Common myeloid progenitor, CD34-positive (primary cell): ENCODE results near the gene RHBG.
"Not testable (repeated sequence)": the region's sequence is repeated elsewhere in the genome, so short reads cannot be mapped to it uniquely, and the experiment has no call there.

Experiments used
- CTCF ChIA-PET: fragments of 350-600 bp; sonication (Branson Sonifier 250); formaldehyde crosslinking; loops from one replicate; lab custom pipeline; 2021; ENCODE audit warnings: antibody characterized with exemption; lab: Charles Lee
- POLR2A ChIA-PET: fragments of 350-600 bp; sonication (Branson Sonifier 250); formaldehyde crosslinking; loops from one replicate; lab custom pipeline; 2021; ENCODE audit warnings: antibody characterized with exemption; lab: Charles Lee
- DNase-seq, 3 donors: peaks; one replicate each; pipeline versions ENCODE4 v3.0.0 to v3.0.0-alpha.2; 2013
- H3K27ac ChIP-seq, 2 experiments: 1 replicate in 1 of 2; 2 replicates in 1 of 2; pipeline ENCODE4 v1.7.0; 2013; ENCODE audit warnings: inconsistent platforms in 2 of 2, low read length in 2 of 2, mild to moderate bottlenecking in 2 of 2, low read depth in 1 of 2, moderate library complexity in 1 of 2; ENCODE audit not compliant: severe bottlenecking in 2 of 2, insufficient read depth in 1 of 2, poor library complexity in 1 of 2
- H3K27me3 ChIP-seq, 5 experiments: replicated peaks in 2 of 5; 1 replicate in 3 of 5; 2 replicates in 2 of 5; pipeline versions ENCODE4 v1.6.1 to v1.7.0; 2013; ENCODE audit warnings: low read length in 4 of 5, mild to moderate bottlenecking in 2 of 5, moderate library complexity in 2 of 5, inconsistent platforms in 1 of 5; ENCODE audit not compliant: insufficient read depth in 5 of 5, control insufficient read depth in 4 of 5
- H3K36me3 ChIP-seq, 4 experiments: 1 replicate in 2 of 4; 2 replicates in 2 of 4; pipeline versions ENCODE4 v1.6.1 to v1.7.0; 2013; ENCODE audit warnings: low read length in 3 of 4, control low read depth in 1 of 4, mild to moderate bottlenecking in 1 of 4; ENCODE audit not compliant: control insufficient read depth in 4 of 4, insufficient read depth in 4 of 4
- H3K4me1 ChIP-seq, 4 experiments: 1 replicate in 3 of 4; 2 replicates in 1 of 4; pipeline versions ENCODE4 v1.6.1 to v1.7.1; 2013; ENCODE audit warnings: low read length in 3 of 4, mild to moderate bottlenecking in 3 of 4, control low read depth in 1 of 4, inconsistent platforms in 1 of 4, moderate library complexity in 1 of 4; ENCODE audit not compliant: control insufficient read depth in 4 of 4, insufficient read depth in 4 of 4; ENCODE audit errors: control extremely low read depth in 1 of 4
- H3K4me3 ChIP-seq, 7 experiments: 1 replicate in 4 of 7; 2 replicates in 3 of 7; pipeline versions ENCODE4 v1.5.1 to v1.7.0; 2013; ENCODE audit warnings: mild to moderate bottlenecking in 7 of 7, low read length in 6 of 7, moderate library complexity in 6 of 7, inconsistent platforms in 2 of 7, low read depth in 2 of 7, control low read depth in 1 of 7; ENCODE audit not compliant: insufficient read depth in 4 of 7, control insufficient read depth in 1 of 7; ENCODE audit errors: extremely low read depth in 1 of 7
- H3K9me3 ChIP-seq, 5 experiments: 1 replicate in 4 of 5; 2 replicates in 1 of 5; pipeline versions ENCODE4 v1.6.1 to v1.7.1; 2013; ENCODE audit warnings: low read length in 4 of 5, mild to moderate bottlenecking in 2 of 5, inconsistent platforms in 1 of 5, low read depth in 1 of 5, moderate library complexity in 1 of 5; ENCODE audit not compliant: control insufficient read depth in 4 of 5, insufficient read depth in 2 of 5; ENCODE audit errors: control extremely low read depth in 1 of 5
- WGBS: methylation state at CpG from one replicate; pipeline ENCODE4 v1.1.5; 2013; ENCODE audit not compliant: insufficient coverage; 5-methylcytosine and 5-hydroxymethylcytosine counted together

RHBG gene

DNA sequence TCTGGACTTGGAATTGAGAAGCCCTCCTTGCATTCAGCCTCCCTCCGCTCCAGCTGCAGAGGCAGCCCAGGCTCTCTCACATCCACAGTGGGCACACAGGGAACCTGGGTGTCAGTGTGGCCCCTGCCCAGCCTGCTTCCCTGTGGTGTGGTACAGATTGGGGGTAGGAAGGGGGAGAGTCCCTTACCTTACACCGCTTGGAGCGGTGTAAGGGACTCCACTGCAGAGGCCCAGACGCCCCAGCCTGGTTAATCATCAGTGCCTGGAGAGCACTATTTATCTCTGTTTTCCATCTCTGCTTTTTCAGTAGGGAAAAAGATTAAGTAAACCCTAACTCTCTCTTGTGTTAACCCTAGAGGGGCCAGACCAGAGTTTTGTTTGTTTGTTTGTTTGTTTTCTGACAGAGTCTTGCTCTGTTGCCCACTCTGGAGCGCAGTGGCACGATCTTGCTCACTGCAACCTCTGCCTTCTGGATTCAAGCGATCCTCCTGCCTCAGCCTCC is 803 bp upstream of the RHBG start:
- Histone ChIP-seq H3K27me3 (peaks cover 2 to 29% (median 9%) of the 10 kb centered on the region in 5 experiments), H3K36me3 (no peaks in the 10 kb centered on the region), H3K9me3 (no peaks in the 10 kb centered on the region), H3K4me3 (no peak overlapping the region), H3K27ac (no peak overlapping the region), H3K4me1 (peaks cover 0 to 15% (median 12%) of the 10 kb centered on the region in 4 experiments)
- ChIA-PET POLR2A (interaction anchor here (1.3 kb wide), 1 partner anchor 8 kb away, joined by 5 read pairs; no protein-coding TSS in a partner anchor), CTCF (interaction anchor here (4.4 kb wide), 1 partner anchor 18 kb away, joined by 30 read pairs; no protein-coding TSS in a partner anchor)
- DNase-seq, result no peak
- WGBS, result 100% methylated on average over 2 of the region's 7 CpGs

DNA sequence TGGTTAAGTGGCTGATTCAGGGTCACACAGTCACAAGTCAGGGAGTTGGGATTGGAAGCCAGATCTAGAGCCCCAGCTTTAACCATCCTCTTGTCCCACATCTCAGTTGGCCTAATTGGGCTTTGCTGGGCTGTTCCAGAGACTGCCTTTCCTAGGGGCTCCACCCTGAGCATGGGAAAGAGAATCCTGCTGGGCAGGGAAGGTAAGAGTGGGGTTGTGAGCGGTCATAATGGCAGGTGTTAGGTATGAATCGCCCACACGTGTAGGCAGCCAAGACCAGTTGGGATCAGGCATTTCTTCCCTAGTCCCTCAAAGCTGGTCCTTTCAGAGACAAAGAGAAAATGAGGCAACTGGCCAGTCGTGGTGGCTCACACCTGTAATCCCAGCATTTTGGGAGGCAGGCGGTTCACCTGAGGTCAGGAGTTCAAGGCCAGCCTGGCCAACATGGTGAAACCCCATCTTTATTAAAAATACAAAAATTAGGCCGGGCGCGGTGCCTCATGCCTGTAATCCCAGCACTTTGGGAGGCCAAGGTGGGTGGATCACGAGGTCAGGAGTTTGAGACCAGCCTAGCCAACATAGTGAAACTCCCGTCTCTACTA is 775 bp downstream of the RHBG start:
- H3K36me3 ChIP-seq, DNase-seq, H3K9me3 ChIP-seq, H3K27ac ChIP-seq: not testable (repeated sequence)
- WGBS, result 93% methylated on average over 4 of the region's 10 CpGs
- ChIA-PET POLR2A (interaction anchor here (1.3 kb wide), 1 partner anchor 10 kb away, joined by 5 read pairs; no protein-coding TSS in a partner anchor), CTCF (interaction anchor here (1.5 to 4.4 kb wide), 2 partner anchors 16 to 39 kb away, joined by 3 to 30 read pairs; no protein-coding TSS in a partner anchor)
- Histone ChIP-seq H3K4me1 (peaks cover 0 to 15% (median 12%) of the 10 kb centered on the region in 4 experiments), H3K4me3 (peak overlapping the region in 4 of 7 experiments; percentile 45 to 67 (median 54)), H3K27me3 (peaks cover 0 to 26% (median 13%) of the 10 kb centered on the region in 5 experiments)

DNA sequence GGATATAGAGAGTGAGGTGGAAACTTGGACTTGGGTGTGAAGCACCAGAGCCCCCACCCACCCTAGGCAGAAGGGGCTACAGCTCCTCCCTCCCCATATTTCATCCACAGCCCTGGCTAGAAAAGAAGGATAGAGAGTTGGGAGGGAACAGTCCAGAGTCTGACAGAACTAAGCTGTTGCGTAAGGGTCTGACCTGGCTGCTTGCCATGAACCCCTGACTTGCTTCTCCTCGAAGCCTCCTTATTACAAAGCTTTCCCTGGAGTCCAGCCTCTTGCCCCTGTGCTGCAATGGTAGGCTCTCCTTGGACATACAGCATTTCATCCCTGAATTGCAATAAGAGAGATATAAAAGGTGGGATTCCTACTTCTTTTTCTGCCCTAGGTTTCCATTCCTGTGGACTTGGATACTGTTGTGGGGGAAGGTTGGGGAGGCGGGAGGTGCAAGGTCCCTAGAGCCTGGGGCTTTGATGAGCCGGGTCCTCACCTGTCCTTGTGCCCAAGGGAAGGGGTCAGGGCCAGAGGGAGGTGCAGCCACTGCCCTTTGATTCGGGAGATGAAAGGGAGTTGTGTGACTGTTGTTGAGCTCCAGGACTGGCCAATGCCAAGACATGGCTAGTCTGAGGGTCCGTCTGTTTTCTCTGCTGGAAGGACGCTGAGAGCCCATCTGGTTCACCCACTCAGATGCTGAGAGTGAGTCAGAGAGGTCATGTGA is 2.7 kb downstream of the RHBG start:
- WGBS, result 33% methylated on average over 2 of the region's 7 CpGs
- no peak overlapping the region for H3K4me3 ChIP-seq
- POLR2A ChIA-PET, result no interaction called here

DNA sequence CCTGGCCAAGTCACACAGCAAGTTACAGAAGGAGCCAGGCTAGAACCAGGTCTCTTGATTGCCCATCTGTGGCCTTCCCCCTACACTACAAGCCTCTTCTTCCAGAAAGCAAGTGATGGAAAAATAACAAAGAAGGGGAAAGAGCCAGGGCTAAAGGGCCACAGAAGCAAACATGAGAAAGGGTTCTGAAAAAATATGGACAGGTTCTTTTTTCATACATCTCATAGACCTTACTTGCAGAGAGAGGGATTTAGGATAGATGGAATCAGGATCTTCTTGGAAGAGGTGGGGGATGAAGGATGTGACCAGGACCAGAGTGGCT is 3.2 kb downstream of the RHBG start:
- CTCF ChIA-PET, result interaction anchor here (0.6 to 4.4 kb wide), 9 partner anchors 9 to 153 kb away, joined by 3 to 30 read pairs (median 4); partner anchors contain the start of genes CCT3 and TSACC
- H3K9me3 ChIP-seq, result no peaks in the 10 kb centered on the region
- POLR2A ChIA-PET, result no interaction called here
- no peak overlapping the region for H3K4me3 ChIP-seq
- H3K36me3 ChIP-seq, result no peaks in the 10 kb centered on the region
- no peak overlapping the region for H3K27ac ChIP-seq
- H3K4me1 ChIP-seq, result peaks cover 0 to 25% (median 15%) of the 10 kb centered on the region in 4 experiments
- peaks cover 0 to 23% (median 7%) of the 10 kb centered on the region in 5 experiments for H3K27me3 ChIP-seq
- DNase-seq, result no peak

More for the DNA sequence above, 2.7 kb downstream of the RHBG start:
- no peak overlapping the region for H3K27ac ChIP-seq
- peaks cover 0 to 24% (median 7%) of the 10 kb centered on the region in 5 experiments for H3K27me3 ChIP-seq
- H3K4me1 ChIP-seq, result peaks cover 0 to 20% (median 12%) of the 10 kb centered on the region in 4 experiments
- H3K36me3 ChIP-seq, result no peaks in the 10 kb centered on the region
- no peaks in the 10 kb centered on the region for H3K9me3 ChIP-seq
- CTCF ChIA-PET, result interaction anchor here (0.6 to 4.4 kb wide), 10 partner anchors 8 to 318 kb away, joined by 3 to 30 read pairs (median 4); partner anchors contain the start of genes CCT3 and TSACC
- peak in 2 of 3 donors; percentile 59 to 67 for DNase-seq

DNA sequence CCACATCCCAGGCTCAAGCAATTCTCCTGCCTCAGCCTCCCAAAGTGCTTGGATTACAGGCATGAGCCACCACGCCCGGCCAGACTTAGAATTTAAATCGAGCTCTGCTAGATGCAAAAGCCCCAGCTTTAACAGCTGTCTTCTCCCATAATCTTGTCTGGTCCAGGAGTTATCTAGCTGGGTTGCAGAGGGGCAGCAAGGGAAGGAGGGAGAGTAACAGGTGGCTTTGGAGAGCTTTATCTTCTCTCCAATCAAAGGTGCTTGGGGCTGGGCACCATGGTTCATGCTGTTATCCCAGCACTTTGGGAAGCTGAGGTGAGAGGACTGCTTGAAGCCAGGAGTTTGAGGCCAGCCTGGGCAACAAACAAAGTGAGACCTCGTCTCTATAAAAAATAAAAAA is 3.9 kb downstream of the RHBG start:
- no peak for DNase-seq
- ChIA-PET POLR2A (no interaction called here), CTCF (interaction anchor here (1.1 to 5.9 kb wide), 6 partner anchors 9 to 73 kb away, joined by 4 to 48 read pairs (median 4); no protein-coding TSS in a partner anchor)
- Histone ChIP-seq H3K27me3 (peaks cover 0 to 20% (median 7%) of the 10 kb centered on the region in 5 experiments), H3K27ac (no peak overlapping the region), H3K9me3 (no peaks in the 10 kb centered on the region), H3K36me3 (no peaks in the 10 kb centered on the region), H3K4me1 (peaks cover 0 to 28% (median 16%) of the 10 kb centered on the region in 4 experiments), H3K4me3 (no peak overlapping the region)
- 67% methylated on average over 1 of the region's 4 CpGs for WGBS

DNA sequence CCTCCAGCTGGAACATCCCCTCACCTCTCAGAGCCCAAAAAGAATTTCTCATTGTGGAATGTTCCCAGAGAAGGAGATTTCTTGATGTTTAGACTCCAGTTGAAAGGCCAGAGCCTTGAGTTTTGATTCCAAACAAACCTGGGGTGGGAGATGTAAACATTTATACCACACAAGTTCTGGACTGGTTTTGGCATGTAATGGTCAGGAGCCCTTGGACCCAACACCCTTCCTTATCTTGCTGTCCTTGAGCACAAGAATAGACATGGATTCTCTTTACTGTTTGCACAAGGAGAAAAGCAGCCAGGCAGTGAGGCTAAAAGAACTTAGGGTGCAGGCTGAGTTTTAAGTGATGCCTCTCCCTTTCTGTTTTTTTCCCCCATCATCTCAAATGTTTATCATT is 4.5 kb downstream of the RHBG start:
- ChIA-PET CTCF (interaction anchor here (1.4 to 5.9 kb wide), 4 partner anchors 9 to 72 kb away, joined by 4 to 48 read pairs (median 10); no protein-coding TSS in a partner anchor), POLR2A (no interaction called here)
- Histone ChIP-seq H3K4me3 (no peak overlapping the region), H3K4me1 (peaks cover 0 to 28% (median 16%) of the 10 kb centered on the region in 4 experiments), H3K36me3 (no peaks in the 10 kb centered on the region), H3K27ac (no peak overlapping the region), H3K27me3 (peaks cover 0 to 18% (median 7%) of the 10 kb centered on the region in 5 experiments), H3K9me3 (no peaks in the 10 kb centered on the region)
- no peak for DNase-seq
